VCaP (cell line): ENCODE measurements around the gene IKZF5.

ENCODE experiments used
- H3K27ac ChIP-seq: fragments of 450-650 bp; 2 replicates; pipeline ENCODE4 v1.5.1; 2017
- TF ChIP-seq, protein P1 (sequence below): fragments of 450-650 bp; conservative IDR thresholded peaks from 2 replicates; pipeline ENCODE4 v1.5.1; 2017; ENCODE audit warnings: mild to moderate bottlenecking, moderate library complexity

The IKZF5 gene, protein sequence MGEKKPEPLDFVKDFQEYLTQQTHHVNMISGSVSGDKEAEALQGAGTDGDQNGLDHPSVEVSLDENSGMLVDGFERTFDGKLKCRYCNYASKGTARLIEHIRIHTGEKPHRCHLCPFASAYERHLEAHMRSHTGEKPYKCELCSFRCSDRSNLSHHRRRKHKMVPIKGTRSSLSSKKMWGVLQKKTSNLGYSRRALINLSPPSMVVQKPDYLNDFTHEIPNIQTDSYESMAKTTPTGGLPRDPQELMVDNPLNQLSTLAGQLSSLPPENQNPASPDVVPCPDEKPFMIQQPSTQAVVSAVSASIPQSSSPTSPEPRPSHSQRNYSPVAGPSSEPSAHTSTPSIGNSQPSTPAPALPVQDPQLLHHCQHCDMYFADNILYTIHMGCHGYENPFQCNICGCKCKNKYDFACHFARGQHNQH

DNA sequence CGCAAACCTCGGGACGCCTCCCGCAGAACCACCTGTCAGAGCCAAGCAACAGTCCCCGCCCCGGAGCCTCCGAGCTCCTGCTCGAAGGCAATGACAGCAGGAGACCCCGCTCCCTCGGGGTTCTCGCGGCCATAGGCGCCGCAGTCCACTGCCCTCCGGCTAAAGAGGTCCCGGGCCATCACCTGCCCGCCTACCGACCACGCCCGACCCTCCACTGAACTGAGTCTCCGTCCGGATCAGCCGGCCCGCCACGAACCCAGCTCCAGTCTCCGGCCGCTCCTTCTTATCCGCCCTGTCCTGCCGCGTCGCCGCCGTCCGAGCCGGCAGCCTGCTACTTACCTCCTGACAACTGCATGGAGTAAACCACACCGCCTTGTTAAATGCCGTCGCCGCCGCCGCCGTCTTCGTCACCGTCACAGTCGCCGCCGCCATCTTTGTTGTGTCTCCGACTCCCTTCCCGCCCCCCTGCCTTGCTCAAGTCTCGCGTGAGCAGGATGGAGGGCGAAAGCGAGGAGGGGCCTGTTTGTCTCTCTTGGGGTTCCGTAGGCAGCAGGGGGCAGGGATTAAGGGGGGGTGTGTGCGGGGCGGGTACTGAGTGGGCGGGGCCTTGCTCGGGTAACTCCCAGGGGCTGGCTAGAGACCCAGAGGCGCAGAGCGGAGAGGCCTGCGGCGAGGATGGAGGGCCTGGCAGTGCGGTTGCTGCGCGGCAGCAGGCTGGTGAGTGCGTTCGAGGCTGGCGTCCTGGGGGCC lies at the start of gene IKZF5, which contains the start of gene ACADSB:
IKZF5 (minus strand) TSS at position 441 of the 750 bp plus-strand sequence. CDS start 10,170 bp downstream, outside the sequence.
ACADSB (plus strand) TSS at position 652 of the 750 bp plus-strand sequence; CDS start at position 676, 24 bp downstream.
- H3K27ac ChIP-seq = peak within 1 kb of the TSS; percentile 82

DNA sequence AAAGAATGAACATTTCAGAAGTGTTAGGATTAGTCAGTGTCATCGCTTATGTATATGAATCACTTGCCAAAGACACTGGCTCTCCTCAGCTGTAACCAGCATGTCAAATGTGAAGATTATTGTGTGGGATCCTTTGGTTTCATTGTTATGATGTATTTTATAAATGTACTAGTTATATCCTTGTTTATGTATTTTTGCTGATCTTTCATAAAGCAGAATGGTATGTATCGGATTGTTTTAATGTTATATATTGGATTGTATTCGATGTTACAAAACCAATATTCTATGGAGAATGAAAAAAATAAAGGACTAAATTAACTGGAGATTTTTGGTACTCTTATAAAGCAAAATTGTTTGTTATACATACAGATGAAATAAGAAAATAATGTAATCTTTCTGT lies 49.4 kb upstream of the IKZF5 start:
- TF ChIP-seq, protein P1, sequence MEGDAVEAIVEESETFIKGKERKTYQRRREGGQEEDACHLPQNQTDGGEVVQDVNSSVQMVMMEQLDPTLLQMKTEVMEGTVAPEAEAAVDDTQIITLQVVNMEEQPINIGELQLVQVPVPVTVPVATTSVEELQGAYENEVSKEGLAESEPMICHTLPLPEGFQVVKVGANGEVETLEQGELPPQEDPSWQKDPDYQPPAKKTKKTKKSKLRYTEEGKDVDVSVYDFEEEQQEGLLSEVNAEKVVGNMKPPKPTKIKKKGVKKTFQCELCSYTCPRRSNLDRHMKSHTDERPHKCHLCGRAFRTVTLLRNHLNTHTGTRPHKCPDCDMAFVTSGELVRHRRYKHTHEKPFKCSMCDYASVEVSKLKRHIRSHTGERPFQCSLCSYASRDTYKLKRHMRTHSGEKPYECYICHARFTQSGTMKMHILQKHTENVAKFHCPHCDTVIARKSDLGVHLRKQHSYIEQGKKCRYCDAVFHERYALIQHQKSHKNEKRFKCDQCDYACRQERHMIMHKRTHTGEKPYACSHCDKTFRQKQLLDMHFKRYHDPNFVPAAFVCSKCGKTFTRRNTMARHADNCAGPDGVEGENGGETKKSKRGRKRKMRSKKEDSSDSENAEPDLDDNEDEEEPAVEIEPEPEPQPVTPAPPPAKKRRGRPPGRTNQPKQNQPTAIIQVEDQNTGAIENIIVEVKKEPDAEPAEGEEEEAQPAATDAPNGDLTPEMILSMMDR = no peak
- H3K27ac ChIP-seq = no peak overlapping the region

More for the DNA sequence above, at the start of gene IKZF5, which contains the start of gene ACADSB:
- TF ChIP-seq, protein P1 = no peak

DNA sequence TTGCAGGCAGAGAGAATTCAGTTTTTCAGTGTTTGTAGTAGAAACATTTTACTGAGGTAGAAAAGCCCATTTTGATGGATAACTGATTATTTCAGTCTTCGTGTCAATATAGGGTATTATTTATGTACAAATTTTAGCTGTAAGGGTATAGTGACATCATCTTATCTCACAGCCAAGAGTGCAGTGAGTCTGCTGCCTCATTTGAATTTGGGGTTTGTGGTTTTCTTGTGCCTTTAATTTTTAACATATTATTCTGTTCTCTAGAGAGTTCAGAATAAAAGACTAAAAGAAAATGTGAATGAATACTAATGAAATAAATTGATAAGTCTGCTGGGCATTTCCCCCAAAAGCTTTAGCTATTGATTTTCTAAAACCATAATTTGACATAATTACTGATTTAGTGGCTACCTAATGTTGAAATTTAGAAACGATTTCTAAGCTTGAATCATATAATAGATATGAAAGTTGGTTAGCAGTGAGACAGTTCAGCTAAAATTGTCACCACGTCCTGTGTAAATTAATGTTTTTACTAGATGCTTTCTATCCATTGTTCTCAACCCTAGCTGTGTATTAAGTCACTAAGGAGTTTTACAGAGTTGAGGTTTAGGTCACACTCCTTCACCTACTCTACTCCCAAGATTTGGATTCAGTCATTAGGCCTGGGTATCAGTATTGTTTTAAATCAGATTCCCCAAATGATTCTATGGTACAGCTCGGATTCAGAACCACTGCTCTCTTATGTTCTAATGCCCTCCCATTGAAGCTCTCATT lies 37.6 kb upstream of the IKZF5 start:
- no peak overlapping the region for H3K27ac ChIP-seq
- TF ChIP-seq, protein P1 = no peak

DNA sequence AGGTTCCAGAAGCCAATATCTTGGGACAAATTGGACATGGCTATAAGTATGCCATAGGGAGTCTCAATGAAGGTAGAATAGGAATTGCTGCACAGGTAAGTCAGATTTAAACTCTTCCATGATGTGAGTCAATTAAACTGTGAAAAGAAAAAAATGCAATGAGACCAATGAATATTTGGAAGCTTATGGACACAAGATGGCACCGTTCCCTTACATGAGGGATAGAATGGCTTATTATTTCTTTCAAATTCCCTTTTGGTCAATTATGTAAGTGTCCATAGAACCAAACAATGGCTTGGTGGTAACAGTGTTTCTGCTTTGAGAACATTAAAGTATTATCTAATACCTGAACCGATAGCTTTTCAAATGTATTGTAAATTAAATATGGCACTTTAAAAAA lies 35.8 kb upstream of the IKZF5 start:
- TF ChIP-seq, protein P1 = peak; percentile 34; the same call in 1 of the 2 replicates
- H3K27ac ChIP-seq = no peak overlapping the region

DNA sequence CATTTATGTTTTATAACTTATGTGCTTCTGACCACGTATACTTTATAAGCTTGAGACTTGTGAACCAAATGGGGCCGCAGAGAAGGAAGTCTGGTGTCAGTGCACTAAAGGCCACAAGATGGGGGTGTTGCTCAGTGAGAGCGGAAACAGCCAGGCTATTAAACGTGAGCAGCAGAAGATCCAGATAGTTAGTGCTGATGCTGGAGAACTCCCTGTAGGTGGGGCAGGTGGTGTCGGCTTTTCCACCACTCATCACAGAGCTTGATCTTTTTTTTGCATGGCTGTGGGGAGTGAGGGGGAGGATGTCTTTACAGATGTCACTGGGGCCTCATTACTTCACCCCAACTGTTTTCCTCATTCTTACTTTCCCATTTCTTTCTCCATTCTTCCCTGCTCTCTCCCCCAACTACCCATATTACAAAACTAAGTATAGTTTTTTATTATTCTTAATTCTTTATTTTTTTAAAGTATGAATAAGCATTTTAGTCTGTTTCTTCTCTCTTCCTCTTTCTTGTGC lies 34.9 kb upstream of the IKZF5 start:
- TF ChIP-seq, protein P1 = peak; percentile 81
- no peak overlapping the region for H3K27ac ChIP-seq

DNA sequence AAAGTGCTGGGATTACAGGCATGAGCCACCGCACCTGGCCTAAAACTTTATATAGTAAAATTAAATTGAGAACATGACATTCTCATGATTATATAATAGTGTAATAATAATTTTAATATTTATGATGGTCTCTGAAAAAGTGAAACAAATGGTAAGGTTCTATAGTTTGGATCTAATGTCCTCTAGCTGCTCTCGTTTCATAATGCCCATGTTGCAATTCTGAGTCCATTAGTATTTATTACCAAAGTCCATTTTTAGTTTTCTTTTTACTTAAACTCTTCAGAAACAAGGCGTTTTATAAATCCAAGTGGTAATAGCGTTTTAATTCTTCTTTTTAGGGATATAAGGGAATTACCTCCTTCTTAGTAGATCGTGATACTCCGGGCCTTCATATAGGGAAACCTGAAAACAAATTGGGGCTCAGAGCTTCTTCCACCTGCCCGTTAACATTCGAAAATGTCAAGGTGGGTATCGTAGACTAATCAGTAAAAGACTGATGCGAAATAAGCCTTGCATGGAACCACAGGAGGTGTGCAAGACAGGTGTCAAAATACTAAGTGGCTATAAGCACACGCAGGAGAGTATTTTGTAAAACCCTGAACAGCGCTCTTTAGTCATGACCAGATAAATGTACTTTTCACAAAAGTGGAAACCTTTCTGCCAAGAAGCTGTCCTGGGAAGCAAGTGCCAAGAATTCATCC lies 34.3 kb upstream of the IKZF5 start:
- H3K27ac ChIP-seq = no peak overlapping the region
- TF ChIP-seq, protein P1 = no peak
